ENCODE data around the gene SYTL3. TPM values are rescaled to one million over a fixed set of nuclear protein-coding genes. Genes with fewer than 3 reads are reported as not detected.

The SYTL3 gene
- total and polyA plus RNA-seq, 2 of the 8 experiments (the other 6 are each of a cell fraction or from before 2014, with no cell fraction given): 0.27 to 0.99 TPM

DNA sequence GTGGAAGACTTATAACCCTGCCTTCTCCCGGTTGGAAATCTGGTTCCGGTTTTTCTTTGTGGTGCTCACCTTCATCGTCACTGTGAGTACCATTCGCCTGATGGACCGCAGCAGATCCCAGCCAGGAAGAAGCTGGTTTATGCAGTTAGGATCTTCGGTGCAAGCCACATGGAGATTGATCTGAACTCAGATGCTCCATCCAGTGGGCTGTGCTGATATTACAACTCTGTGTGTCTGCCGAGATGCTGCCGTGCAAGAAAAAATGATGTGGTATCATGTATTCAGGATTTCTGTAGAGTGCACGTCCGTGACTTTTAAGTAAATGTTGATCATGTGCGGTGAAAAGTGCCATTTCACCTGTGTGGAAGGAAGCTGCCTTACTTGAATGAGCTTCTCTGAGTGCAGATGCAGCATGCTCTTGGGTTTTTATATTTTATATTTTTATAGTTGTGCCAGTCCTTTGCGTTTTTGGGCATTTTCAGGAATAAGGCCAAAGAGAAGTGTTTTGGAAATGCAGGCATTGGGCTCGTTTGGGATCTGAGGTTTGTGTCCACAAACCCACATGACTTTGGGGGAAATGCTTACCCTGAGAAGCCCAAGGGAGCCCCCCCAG lies 44.5 kb upstream of the SYTL3 start:
- FAIRE-seq (peak; percentile 99), DNase-seq (ENCODE audit: low read depth in 1 of 2, low spot score in 2 of 2) (peak; percentile 39 to 86)
- Histone ChIP-seq H3K23me2 (ENCODE audit: low read depth, low read length) (no peaks in the 10 kb centered on the region), H4K91ac (replicated peaks; ENCODE audit: insufficient read length, low read length) (no peak overlapping the region), H3K4ac (replicated peaks; ENCODE audit: insufficient read length, low read depth, low read length) (no peak overlapping the region), H2BK20ac (ENCODE audit: low read length) (no peak overlapping the region), H3K23ac (ENCODE audit: insufficient read length) (no peak overlapping the region), H3K36me3 (ENCODE audit: control insufficient read depth in 2 of 4, insufficient read depth in 4 of 4, low read length in 3 of 4) (peaks cover 16 to 40% (median 26%) of the 10 kb centered on the region in 4 experiments), H2AK5ac (ENCODE audit: low read depth, low read length) (no peak overlapping the region), H3K27ac (ENCODE audit: low read depth, low read length) (no peak overlapping the region), H3K27me3 (replicated peaks in 1 of 4; ENCODE audit: control insufficient read depth in 3 of 4, extremely low read depth in 1 of 4, insufficient read depth in 3 of 4, low read length in 3 of 4) (no peaks in the 10 kb centered on the region), H2BK5ac (ENCODE audit: low read depth, low read length) (no peak overlapping the region), H2BK120ac (replicated peaks; ENCODE audit: low read depth, low read length) (no peak overlapping the region), H3K18ac (ENCODE audit: extremely low read depth, low read length) (no peak overlapping the region), H4K5ac (ENCODE audit: insufficient read length, low read depth, low read length) (no peak overlapping the region), H3K4me1 (replicated peaks in 1 of 4; ENCODE audit: control insufficient read depth in 3 of 4, insufficient read depth in 4 of 4, low read length in 3 of 4) (no peaks in the 10 kb centered on the region), H3K79me2 (ENCODE audit: control insufficient read depth in 1 of 2, insufficient read depth in 2 of 2, low read length in 2 of 2) (no peaks in the 10 kb centered on the region), H3K79me1 (ENCODE audit: low read depth, low read length) (no peaks in the 10 kb centered on the region; the same call in 1 of the 2 replicates), H3K9ac (replicated peaks in 1 of 4; ENCODE audit: extremely low read depth in 1 of 4, low read depth in 3 of 4, low read length in 3 of 4) (no peak overlapping the region), H3K9me3 (ENCODE audit: insufficient read depth in 2 of 2, low read depth in 1 of 2, low read length in 1 of 2) (no peaks in the 10 kb centered on the region), H3K14ac (ENCODE audit: insufficient read length) (no peak overlapping the region), H3K4me2 (ENCODE audit: insufficient read depth in 1 of 2, low read depth in 2 of 2, low read length in 2 of 2) (no peak overlapping the region), H2BK15ac (ENCODE audit: low read length) (no peak overlapping the region), H2BK12ac (ENCODE audit: low read depth, low read length) (no peak overlapping the region), H3K56ac (replicated peaks; ENCODE audit: insufficient read length, low read depth, low read length) (no peak overlapping the region), H4K20me1 (replicated peaks in 1 of 2; ENCODE audit: control insufficient read depth in 1 of 2, insufficient read depth in 2 of 2, low read length in 2 of 2) (peaks cover 3 to 4% of the 10 kb centered on the region in 2 experiments), H2AFZ (ENCODE audit: low read length) (no peak overlapping the region), H3K4me3 (ENCODE audit: extremely low read depth in 1 of 4, insufficient read depth in 2 of 4, low read depth in 3 of 4, low read length in 4 of 4) (no peak overlapping the region), H4K8ac (ENCODE audit: extremely low read depth, insufficient read depth, low read length) (no peak overlapping the region)
- ChIA-PET POLR2A (ENCODE audit: partially characterized antibody) (interaction anchor here (1.3 kb wide), 1 partner anchor 32 kb away, joined by 3 read pairs; no protein-coding TSS in a partner anchor), CTCF (ENCODE audit: partially characterized antibody) (interaction anchor here (0.6 to 2.5 kb wide), 37 partner anchors 8 to 528 kb away, joined by 3 to 13 read pairs (median 4); no protein-coding TSS in a partner anchor)
- no peak for TF ChIP-seq CBX8 (IDR thresholded peaks at IDR 0.05; ENCODE audit: borderline replicate concordance, low read depth, low read length)
- no peak for TF ChIP-seq SIRT6 (IDR thresholded peaks at IDR 0.05; ENCODE audit: low read length)
- TF ChIP-seq, protein P1, sequence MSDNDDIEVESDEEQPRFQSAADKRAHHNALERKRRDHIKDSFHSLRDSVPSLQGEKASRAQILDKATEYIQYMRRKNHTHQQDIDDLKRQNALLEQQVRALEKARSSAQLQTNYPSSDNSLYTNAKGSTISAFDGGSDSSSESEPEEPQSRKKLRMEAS (IDR thresholded peaks at IDR 0.05): peak; percentile 81
- TF ChIP-seq RAD21 (IDR thresholded peaks at IDR 0.05 in 1 of 2, conservative IDR thresholded peaks at IDR 0.05 in 1 of 2; ENCODE audit: low read depth in 2 of 2, low read length in 2 of 2): peak; percentile 72 to 78
- TF ChIP-seq, protein P2, sequence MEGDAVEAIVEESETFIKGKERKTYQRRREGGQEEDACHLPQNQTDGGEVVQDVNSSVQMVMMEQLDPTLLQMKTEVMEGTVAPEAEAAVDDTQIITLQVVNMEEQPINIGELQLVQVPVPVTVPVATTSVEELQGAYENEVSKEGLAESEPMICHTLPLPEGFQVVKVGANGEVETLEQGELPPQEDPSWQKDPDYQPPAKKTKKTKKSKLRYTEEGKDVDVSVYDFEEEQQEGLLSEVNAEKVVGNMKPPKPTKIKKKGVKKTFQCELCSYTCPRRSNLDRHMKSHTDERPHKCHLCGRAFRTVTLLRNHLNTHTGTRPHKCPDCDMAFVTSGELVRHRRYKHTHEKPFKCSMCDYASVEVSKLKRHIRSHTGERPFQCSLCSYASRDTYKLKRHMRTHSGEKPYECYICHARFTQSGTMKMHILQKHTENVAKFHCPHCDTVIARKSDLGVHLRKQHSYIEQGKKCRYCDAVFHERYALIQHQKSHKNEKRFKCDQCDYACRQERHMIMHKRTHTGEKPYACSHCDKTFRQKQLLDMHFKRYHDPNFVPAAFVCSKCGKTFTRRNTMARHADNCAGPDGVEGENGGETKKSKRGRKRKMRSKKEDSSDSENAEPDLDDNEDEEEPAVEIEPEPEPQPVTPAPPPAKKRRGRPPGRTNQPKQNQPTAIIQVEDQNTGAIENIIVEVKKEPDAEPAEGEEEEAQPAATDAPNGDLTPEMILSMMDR (IDR thresholded peaks at IDR 0.05; ENCODE audit: control extremely low read depth in 1 of 3, insufficient read depth in 1 of 3, low read depth in 1 of 3, low read length in 3 of 3): peak; percentile 43 to 84 (median 73)
- WGBS, 2 experiments (ENCODE audit: extremely low coverage in 1 of 2, insufficient coverage in 1 of 2, insufficient read length in 1 of 2, insufficient replicate concordance in 2 of 2, low coverage in 1 of 2, low lambda C conversion rate in 2 of 2, missing lambda C conversion rate in 1 of 2): 86% methylated on average over 13 of the region's 13 CpGs; no CpG with 5 or more reads in 1 of the 2 experiments
